NCI-H526 treated with DMSO at 0.1 percent for 48 hours (cell line): Measurements from ENCODE around the gene GNA12.
A peak's percentile ranks its signal among the peaks of the same experiment; 100 is the strongest.
"Not testable (repeated sequence)": the region's sequence is repeated elsewhere in the genome, so short reads cannot be mapped to it uniquely, and the experiment has no call there.

Source experiments
- DNase-seq: peaks from one replicate; lab custom pipeline; 2025; lab: John Stamatoyannopoulos, UW

GNA12 gene

DNA sequence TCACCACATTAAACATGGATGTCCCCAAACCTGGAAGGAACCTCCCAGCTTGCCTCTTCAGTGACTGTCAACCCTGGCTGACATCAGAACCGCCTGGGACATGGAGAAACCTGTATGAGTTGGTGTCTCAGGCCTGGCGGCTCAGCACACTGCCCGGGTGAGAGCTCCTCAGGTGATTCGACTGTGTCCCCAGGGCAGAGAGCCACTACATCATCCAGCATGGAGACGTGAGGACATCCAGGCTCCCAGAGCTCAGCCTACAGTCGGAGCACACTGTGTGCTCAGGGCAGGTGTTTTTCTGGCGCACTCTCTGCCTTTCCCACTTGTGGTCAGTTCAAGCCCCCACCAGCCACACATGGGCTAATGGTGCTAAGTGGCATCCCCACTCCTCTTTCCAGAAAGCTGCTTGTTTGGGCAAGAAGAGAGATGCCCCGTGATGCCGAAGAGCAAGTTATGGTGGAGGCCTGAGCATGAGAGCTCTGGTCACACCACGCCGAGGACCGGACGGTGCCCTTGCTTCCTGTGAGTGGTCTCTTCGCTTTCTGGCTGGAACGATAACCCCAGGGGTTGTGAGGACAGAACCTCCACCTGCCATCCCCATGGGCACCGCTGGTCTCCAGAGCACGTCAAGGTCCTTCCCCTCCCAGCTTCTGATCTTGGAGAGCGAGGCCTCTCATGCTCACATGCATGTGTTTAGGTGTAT lies 117.6 kb downstream of the GNA12 start:
- DNase-seq = no peak

DNA sequence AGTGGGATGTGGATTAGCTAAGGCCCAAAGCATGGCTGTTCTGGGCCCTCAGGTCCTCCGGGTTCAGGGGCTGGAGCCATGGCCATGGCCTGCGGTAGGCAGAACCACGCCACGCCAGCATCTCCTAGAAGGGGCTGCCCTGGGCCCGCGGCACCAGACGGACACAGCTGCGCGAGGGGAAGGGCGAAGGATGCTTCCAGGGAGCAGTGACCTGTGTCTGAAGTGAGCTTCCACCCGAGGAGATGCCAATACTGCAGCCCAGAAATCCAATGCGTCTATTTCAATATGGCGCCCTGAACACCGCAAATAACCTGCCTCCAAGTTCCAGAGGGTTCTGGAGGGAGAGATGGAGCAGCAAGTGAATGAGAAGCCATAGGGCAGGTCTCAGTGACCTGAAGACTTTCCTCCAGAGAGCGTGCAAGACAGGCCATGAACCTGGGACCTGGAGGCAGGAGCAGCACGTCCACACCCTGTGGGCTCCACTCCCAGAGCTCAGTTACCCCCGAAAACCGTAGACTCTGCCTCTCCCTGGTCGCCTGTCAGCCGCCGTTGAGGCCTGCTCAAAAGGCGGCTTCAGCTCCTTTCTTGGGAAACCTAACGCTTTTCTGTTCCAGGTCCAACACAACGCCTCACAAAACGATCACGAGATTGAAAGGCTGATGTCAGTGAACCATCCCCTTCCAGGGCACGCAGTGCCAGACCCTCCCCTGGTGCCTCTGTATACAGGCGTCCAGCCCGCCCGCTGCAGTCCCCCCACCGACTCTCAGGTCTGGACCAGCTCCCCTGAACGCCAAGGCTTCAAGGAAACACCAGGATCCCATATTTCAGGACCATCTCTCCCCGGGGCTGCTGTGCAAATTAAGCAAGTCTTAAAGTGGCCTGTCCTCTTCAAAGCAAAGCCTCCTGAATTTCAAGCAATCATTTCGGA lies 118.7 kb downstream of the GNA12 start:
- no peak for DNase-seq

DNA sequence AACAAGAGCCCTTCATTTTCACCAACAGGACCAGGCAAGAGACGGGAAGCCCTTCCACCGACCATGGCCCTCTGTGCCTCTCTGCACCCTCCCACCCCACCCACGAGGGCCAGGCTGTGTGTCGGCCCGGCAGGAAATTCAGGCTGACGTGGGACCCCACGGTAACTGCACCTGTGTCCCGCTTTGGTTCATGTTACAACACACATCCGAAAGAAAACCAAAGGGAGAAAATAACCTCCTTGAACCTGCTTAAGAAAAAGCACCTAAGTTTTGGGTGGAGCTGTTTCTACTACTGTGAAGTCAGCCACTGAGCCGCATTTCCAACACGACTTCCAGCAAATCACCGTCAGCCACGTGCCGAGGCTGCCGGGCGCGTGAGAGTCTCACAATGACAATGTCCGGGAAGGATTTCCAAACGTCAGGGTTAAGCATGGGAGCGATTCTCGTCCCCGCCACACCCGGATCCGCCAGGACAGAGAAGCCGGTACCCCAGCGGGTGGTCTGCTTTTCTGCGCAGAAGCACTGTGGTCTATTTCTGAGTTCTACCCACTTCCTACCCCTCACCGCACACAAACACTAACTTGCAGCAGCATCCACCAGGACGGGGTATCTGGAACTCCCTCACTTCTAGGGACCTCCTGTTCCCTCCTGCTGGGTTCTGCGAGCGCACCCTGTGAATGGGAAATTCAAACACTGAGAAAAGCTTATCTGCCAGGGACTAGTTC lies 119.5 kb downstream of the GNA12 start:
- no peak for DNase-seq

DNA sequence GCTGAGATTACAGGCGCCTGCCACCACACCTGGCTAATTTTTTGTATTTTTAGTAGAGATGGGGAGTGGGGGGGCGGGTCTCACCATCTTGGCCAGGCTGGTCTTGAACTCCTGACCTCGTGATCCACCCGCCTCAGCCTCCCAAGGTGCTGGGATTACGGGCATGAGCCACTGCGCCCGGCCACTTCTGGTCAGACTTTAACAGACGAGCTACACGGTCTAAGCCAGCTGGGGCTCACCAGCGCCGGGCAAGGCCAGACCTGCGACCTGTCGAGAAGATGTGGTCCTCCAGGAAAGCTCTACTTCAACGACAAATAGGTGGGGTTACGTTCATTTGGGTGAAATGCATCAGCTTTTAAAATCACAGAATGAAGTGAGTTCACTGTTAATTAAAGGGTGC lies 120.1 kb downstream of the GNA12 start:
- not testable (repeated sequence) for DNase-seq

DNA sequence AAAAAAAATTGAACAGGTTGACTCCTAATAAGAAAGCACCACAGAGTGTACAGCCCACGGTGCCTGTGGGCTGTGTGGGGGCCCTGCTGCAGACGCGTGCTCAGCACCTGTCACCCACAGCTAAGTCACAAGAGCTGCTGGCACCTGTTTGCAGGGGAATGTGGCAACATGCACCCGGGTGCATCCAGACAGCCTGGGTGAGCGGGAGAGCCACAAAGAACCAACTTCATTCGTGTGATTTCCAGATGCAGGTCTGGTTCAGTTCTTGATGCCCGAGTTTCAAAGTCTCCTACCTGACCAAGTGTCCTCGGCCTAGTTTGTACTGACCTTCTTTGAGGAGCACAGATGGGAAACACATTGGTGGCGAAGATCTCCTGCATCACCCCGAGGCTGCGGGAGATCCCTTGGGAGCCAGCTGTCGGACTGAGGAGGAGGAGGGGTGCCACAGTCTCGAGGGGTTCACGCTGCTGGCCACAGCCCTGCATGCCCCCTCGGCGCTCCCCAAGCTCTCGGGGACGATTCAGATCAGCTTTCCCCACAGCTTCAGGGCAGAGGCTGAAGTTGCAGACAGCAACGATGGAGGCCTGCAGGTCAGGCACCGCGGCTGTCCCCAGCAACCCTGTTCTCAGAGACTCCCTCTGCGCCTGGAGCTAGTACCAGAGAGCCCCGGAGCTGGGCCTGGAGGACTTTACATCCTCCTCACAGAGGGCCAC lies 120.8 kb downstream of the GNA12 start:
- DNase-seq = no peak

DNA sequence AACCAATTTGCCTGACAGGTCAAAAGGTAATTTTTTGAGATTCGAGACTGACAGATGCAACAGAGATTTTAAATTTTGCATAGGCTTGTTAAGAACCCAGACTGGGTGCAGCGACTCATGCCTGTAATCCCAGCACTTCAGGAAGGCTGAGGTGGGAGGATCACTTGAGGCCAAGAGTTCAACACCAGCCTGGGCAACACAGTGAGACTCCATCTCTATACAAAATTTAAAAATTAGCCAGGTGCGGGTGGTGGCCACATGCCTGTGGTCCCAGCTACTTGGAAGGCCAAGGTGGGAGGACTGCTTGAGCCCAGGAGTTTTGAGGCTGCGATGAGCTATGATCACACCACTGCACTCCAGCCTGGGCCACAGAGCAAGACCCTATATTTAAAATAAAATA lies 121.5 kb downstream of the GNA12 start:
- DNase-seq = no peak

DNA sequence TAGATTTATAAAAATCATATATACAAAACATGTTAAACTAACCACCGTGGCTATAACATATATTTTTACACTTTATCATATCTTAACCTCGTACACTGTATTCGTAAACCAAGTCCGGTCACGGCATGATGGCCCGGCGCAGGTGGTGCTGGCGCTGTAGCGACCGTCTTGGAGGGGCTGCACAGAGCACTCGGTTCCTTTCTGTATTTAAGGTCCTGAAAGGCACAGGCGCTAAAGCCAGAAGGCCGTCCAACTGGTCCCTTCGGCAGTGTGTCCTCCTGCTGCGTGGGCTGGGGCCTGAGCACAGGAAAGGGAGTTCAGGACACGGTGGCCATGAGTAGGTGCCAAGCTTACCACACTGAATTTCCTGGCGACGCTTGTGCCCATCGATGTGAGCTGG lies 122.3 kb downstream of the GNA12 start:
- no peak for DNase-seq

- no peak for DNase-seq
Observed at GRCh38 chr7:2720024-2720423, 124.1 kb downstream of the GNA12 start.

GRCh38 chr7:2719007-2719406 lies 125.1 kb downstream of the GNA12 start:
- DNase-seq = peak; percentile 11

GRCh38 chr7:2718296-2718965 lies 125.7 kb downstream of the GNA12 start:
- no peak for DNase-seq

- peak; percentile 20 for DNase-seq
Observed at GRCh38 chr7:2717293-2718261, 126.5 kb downstream of the GNA12 start.

DNA sequence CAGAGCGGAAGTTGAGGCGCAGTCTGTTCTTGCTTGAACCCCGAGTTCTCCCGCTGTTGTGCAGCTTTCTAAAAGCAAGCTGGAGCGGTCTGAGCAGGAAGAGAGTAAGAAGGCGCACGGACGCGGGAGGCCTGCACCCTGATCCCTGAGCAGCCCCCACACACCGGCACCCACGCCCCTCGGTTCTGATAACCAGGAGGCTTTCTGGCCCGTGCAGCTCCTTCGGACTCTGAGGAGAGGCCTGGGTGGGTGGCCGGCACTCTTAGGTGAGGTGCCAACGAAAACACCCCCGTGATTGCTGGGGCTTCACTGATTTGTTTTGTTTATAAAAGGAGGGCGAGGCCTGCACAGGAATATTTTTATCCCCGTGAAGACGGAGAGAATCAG lies 127.2 kb downstream of the GNA12 start:
- DNase-seq = no peak

GRCh38 chr7:2716488-2716887 lies 127.6 kb downstream of the GNA12 start:
- DNase-seq = no peak

GRCh38 chr7:2715341-2716231 lies 128.5 kb downstream of the GNA12 start:
- no peak for DNase-seq

- no peak for DNase-seq
Observed at GRCh38 chr7:2714636-2715035, 129.5 kb downstream of the GNA12 start.

DNA sequence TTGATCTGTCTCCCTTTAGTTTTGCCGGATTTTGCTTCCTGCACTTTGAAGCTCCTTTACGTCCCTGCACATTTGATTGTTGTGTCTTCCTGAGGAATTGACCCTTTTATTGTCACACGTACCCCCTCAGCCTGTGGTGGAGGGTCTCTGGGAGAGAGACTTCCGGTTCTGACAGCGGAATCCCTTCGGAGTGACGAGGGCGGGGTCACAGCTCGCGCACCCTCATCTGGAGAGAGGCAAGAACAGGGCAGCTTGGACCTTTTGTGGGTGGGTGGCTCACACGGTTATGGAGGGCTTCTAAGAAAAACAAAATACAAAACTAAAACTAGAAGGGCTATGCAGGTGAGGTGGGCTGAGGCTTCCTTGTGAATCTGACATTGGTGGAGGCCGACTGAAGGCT lies 130.1 kb downstream of the GNA12 start:
- no peak for DNase-seq

GRCh38 chr7:2713370-2713769 lies 130.7 kb downstream of the GNA12 start:
- DNase-seq = no peak

DNA sequence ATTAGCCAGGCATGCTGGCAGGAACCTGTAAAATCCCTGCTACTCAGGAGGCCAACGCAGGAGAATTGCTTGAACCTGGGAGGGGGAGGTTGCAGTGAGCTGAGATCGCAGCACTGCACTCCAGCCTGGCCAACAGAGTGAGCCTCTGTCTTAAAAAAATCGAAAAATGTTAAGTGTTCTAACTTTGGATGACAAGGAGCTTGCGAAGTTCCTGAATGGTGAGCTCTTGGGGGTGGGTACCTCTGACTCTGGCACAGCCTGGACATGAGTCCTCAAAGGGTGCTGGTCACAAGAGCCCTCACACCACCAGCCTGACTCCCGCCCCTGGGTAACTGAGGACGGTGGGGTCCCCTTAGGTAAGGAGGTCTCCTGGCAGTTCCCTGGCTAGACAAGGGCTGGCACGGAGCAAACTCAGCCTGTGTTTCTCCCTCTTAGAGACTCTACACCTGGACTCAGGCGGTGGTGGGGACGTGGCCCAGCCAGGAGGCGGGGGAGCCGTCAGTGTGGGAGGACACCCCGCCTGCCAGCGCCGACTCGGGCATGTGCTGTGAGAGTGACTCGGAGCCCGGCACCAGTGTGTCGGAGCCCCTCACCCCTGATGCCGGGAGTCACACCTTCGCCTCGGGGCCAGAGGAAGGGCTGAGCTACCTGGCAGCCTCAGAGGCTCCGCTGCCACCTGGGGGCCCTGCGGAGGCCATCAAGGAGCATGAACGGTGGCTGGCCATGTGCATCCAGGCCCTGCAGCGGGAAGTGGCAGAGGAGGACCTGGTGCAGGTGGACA lies 132.0 kb downstream of the GNA12 start:
- DNase-seq = no peak
